Activated CD8-positive, alpha-beta memory T cell treated with anti-CD3 and anti-CD28 coated beads for 24 hours (primary cell): ENCODE results near the gene TUBB2B.

Experiments
- DNase-seq: peaks from one replicate; pipeline ENCODE4 v3.0.0-alpha.2; 2020

The TUBB2B gene

GRCh38 chr6:3227363-3228045, at the start of gene TUBB2B:
Gene TUBB2B (minus strand): TSS chr6:3227653. CDS start chr6:3227543, 110 bp downstream.
- DNase-seq: no peak

GRCh38 chr6:3277251-3277650, 49.8 kb upstream of the TUBB2B start:
- DNase-seq: no peak

- no peak for DNase-seq
Observed at GRCh38 chr6:3276174-3277167, 49.0 kb upstream of the TUBB2B start.

GRCh38 chr6:3273707-3274521, 46.5 kb upstream of the TUBB2B start:
- DNase-seq: no peak

GRCh38 chr6:3272911-3273547, 45.6 kb upstream of the TUBB2B start:
- DNase-seq: no peak

GRCh38 chr6:3271756-3272155, 44.3 kb upstream of the TUBB2B start:
- DNase-seq: no peak

- DNase-seq: no peak
Observed at GRCh38 chr6:3270258-3270657, 42.8 kb upstream of the TUBB2B start.

GRCh38 chr6:3269281-3269975, 42.0 kb upstream of the TUBB2B start:
- DNase-seq: no peak

- DNase-seq: no peak
Observed at GRCh38 chr6:3268680-3269079, 41.2 kb upstream of the TUBB2B start.

- no peak for DNase-seq
Observed at GRCh38 chr6:3267162-3267561, 39.7 kb upstream of the TUBB2B start.

- DNase-seq: no peak
Observed at GRCh38 chr6:3266170-3266569, 38.7 kb upstream of the TUBB2B start.

GRCh38 chr6:3265671-3266070, 38.2 kb upstream of the TUBB2B start:
- DNase-seq: no peak

GRCh38 chr6:3264356-3264755, 36.9 kb upstream of the TUBB2B start:
- DNase-seq: no peak

- DNase-seq: no peak
Observed at GRCh38 chr6:3263096-3263495, 35.6 kb upstream of the TUBB2B start.

GRCh38 chr6:3261921-3262320, 34.5 kb upstream of the TUBB2B start:
- no peak for DNase-seq

- DNase-seq: no peak
Observed at GRCh38 chr6:3261518-3261820, 34.0 kb upstream of the TUBB2B start.

GRCh38 chr6:3260772-3261517, 33.5 kb upstream of the TUBB2B start:
- DNase-seq: no peak

GRCh38 chr6:3260296-3260695, 32.8 kb upstream of the TUBB2B start:
- no peak for DNase-seq

- DNase-seq: no peak
Observed at GRCh38 chr6:3259491-3259958, 32.1 kb upstream of the TUBB2B start.

- peak; percentile 99 for DNase-seq
Observed at GRCh38 chr6:3258720-3259490, 31.5 kb upstream of the TUBB2B start, which contains the start of gene PSMG4. Gene PSMG4 (plus strand): TSS chr6:3258947. CDS start chr6:3259023, 76 bp downstream.
